ELF-1 (cell line): ENCODE results near the gene TPPP3.
"Not testable (repeated sequence)": the region's sequence is repeated elsewhere in the genome, so short reads cannot be mapped to it uniquely, and the experiment has no call there.

ENCODE experiments used
- DNase-seq: peaks from one replicate; pipeline ENCODE4 v3.0.0-alpha.2; 2016; ENCODE audit warnings: low read depth, low spot score

TPPP3 gene

GRCh38 chr16:67390816-67391423 lies 2.4 kb downstream of the TPPP3 start:
- no peak for DNase-seq

- no peak for DNase-seq
Measured at GRCh38 chr16:67389911-67390815, 3.1 kb downstream of the TPPP3 start.

DNA sequence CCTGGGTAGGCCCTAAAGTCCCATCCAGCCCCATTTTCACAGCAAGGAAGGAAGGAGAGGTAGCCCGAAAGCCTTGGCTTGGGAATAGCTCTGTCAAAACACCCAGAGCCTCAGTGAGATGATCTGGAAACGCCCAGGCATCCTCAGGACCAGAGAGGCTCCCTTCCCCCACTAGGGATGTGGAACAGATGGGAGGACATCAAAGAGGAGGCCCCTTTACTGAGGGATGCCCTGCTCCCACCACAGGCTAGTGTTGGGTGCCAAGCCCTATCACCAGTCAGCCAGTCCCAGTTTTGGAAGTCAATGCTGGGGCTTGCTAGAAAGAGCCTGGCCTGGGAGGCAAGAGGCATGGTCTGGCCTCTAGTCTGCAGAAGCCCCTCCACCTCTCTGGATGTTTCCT lies 4.7 kb downstream of the TPPP3 start:
- no peak for DNase-seq

DNA sequence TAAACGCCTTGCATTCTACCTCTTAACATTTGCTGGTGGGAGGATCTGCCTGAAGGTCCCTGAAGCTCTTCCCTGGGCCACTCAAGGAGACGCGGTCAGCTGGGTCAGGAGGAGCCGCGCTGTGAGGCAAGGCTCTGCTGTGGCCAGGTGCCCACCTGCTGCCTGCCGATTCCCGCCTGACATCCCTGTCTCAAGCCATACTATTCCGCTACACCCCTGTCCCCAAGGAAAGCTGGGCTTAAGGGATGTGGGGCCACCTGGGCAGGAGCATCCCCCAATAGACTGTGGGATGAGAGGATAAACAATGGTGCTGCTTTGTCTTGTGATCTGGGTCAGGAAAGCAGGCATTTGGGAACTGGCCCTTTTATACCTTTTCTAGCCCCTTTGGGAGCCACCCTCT lies 5.1 kb downstream of the TPPP3 start:
- DNase-seq, result no peak

GRCh38 chr16:67387479-67388079 lies 5.7 kb downstream of the TPPP3 start:
- no peak for DNase-seq

DNA sequence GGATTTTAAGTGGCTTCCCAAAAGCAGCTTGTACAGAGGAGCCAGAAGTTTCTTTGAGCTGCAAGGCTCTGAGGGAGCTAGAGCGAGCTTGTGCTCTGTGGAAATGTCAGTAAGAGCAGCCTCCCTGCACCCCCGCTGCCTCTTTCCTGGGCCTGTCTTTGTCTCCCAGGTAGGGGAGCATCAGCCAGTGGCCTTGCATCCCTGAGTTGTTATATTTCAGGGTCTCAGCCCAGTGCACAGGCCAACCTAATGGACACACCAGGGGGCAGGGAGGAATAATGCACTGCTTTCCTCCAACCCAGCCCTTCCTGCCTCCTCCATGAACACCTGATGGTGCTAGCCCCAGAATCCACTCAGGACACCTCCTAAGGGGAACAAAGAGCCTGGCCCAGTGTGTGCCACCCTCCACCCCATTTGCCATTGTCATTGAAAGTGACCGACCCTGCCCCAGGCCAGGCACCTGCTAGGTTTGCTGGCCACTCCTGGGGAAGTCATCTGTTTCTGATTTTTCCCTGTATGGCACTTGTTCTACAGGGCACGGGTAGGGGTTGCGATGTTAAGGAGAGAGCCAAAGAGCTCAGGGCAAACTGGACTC lies 6.3 kb downstream of the TPPP3 start:
- no peak for DNase-seq

DNA sequence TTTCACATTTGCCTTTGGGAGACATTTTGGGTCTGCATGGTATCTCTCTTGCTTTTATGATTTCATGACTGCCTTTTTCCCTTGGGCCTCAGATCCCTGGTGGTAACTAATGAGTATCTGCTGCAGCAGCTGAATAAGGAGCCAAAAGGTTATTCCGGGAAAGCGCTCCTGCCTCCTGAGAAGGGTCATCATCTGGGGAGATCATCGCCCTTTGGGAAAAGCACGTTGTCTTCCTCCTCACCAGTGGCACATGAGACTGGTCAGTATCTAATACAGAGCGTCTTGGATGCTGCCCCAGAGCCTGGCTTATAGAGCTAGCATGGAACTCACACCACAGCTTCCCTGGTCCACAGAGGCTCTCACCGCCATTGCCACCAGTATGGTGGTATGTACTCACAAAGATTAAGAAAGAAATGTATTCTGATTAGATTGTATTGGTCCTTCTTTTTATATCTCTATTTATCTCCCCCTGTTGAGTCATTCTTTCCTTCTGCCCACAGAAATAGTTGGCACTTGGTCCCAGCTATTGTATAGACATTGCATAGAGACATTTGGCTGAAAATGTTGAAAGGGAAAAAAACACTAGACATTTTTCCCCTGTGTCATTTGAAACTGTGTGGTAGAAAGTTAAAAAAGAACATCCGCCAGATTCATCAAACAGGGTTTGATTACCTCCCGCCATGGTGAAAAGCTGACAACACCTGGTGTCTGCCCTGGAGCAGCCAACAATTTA lies 8.4 kb downstream of the TPPP3 start:
- no peak for DNase-seq

GRCh38 chr16:67383284-67383683 lies 10.0 kb downstream of the TPPP3 start:
- DNase-seq, result no peak

DNA sequence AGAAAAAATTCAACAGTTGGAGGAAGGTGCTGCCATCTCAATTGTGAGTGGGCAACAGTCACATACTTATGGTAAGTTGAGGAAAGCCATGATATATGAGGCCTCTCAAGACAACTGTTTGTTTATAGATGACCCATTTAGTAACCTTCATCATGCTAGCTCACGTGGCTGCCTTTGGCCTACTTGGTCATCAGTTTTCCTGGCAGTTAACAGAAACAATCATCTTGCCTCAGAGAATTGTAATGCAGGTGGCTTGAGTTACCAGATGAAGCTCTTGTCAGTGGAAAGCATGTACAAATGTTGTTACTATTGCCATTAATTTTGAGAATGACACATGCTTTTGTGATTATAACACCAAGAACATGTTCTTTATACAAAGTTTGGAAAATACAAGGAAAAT lies 14.7 kb downstream of the TPPP3 start:
- DNase-seq, result no peak

- not testable (repeated sequence) for DNase-seq
Measured at GRCh38 chr16:67376012-67376411, 17.3 kb downstream of the TPPP3 start.

GRCh38 chr16:67372664-67373063 lies 20.6 kb downstream of the TPPP3 start:
- DNase-seq, result no peak

DNA sequence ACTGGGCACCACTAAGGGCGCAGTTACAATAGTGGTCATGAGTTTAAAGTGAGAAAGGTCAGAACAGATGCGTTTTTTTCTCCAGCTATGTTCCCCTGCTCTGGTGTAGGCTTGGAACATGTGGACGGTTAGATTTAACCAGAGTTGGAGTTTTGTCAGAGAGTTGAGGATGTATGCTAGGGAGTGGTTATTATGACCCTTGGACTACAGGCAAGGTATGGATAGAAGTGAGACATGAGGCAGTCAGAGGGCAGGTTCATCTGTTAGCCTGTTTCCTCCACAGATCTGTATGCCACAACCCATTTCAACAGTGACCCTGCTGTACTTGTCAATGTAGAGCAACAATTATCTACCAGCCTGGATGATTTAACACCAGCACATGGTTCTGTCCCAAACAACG lies 22.6 kb downstream of the TPPP3 start:
- no peak for DNase-seq

GRCh38 chr16:67364600-67365235 lies 28.6 kb downstream of the TPPP3 start:
- no peak for DNase-seq

GRCh38 chr16:67361038-67361437 lies 32.3 kb downstream of the TPPP3 start:
- no peak for DNase-seq

DNA sequence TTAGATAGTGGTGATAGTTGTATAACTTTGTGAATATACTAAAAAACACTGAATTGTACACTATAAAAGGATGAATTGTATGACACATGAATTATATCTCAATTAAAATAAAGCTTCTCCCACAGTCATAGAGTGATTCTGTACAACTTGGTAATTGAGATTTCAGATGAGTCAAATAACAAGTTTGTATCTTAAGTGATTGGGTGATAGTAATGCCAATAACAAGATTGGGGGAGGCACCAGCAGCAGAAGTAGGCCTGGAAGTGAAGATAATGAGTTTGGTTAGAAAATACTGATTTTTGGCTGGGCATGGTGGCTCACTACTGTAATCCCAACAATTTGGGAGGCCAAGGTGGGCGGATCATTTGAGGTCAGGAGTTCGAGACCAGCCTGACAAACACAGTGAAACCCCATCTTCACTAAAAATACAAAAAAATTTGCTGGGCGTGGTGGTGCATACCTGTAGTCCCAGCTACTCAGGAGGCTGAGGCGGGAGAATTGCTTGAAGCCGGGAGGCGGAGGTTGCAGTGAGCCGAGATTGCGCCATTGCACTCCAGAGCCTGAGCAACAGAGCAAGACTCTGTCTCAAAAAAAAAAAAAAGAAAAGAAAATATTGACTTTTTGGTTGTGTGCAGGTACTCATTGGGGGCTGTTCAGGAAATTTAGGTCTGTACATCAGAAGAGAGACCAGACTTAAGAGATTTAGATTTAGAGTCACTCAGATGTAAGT lies 33.6 kb downstream of the TPPP3 start:
- DNase-seq, result not testable (repeated sequence)

DNA sequence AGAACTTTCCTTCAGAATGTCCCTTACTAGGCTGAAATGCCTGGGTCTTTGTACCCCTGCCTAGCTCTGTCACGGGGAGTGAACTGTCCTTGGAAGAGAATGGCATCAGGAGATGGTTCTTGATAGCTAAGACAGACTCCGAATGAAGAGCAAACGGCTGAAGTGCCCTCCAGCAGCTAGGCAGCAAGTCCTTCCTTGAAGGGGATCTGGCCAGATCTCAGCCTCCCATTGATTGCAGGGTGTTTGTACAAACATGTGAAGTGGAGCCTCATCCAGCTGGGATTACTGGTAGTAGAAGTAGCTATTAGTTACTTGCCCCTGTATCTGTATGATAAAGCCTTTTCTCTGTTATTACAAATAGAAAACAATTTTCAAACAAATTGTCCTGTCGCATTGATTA lies 35.7 kb downstream of the TPPP3 start:
- no peak for DNase-seq

DNA sequence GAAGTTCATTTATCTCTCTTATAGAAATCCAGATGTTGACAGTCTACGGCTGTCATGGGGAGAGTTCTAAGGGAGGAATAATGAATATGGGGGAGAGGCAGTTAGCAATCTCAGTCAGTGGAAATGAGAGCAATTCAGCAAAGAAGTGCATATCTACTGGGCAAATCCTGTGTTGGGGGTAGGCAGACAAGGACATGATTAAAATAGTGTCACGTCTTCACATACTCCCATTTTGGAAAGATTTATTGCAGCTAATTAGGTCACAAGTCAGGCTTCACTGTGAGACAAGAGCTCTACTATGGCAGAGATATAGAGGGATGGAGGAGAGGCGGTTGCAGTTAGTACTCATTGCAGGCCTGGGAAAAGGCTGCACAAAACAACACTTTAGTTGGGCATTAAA lies 36.9 kb downstream of the TPPP3 start:
- no peak for DNase-seq

DNA sequence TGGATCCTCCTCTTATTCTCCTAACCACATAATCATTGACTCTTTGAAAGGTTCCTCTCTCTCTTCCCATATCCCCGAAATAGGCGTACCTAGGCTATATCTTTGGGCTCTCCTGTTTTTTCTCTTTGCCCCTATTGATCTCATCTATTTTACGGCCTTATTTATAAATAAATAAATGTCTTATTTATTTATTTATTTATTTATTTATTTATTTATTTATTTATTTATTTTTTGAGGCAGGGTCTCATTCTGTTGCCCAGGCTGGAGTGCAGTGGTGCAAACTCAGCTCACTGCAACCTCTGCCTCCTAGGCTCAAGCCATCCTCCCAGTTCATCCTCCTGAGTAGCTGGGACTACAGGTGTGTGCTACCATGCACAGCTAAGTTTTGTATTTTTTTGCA lies 40.8 kb downstream of the TPPP3 start:
- not testable (repeated sequence) for DNase-seq

GRCh38 chr16:67350324-67350723 lies 43.0 kb downstream of the TPPP3 start:
- DNase-seq, result no peak

GRCh38 chr16:67349172-67349571 lies 44.1 kb downstream of the TPPP3 start:
- no peak for DNase-seq

DNA sequence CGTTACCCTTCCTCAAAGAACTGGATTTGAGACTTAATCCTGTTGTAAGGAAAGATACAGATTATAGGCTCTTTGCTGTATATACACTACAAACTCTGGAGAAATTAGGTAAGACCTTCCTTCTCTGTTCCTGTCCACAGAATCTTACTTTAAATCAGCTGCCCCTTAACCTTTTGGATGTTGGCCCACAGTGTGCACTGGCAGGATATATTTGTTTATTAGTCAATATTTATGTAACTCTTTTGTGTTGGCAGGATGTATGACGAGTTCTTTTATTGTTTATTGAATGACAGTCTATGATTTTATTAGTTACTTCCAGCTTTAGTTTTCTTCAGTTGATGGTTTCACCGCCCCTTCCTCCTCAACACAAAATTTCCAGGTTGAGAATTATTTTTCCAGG lies 47.0 kb downstream of the TPPP3 start:
- no peak for DNase-seq
